T-cell (primary cell): ENCODE measurements around the gene MAP6D1. TPM values are rescaled to one million over a fixed set of nuclear protein-coding genes. Genes with fewer than 3 reads are reported as not detected.

Experiments used
- ATAC-seq, 4 experiments: fragments of 200-7000 bp in 3 of 4; fragments of 150-1000 bp in 1 of 4; cut with Tn5 transposase; replicated peaks in 1 of 4; 1 replicate in 3 of 4; 2 replicates in 1 of 4; pipeline ENCODE4 v1.10.0; 2021; ENCODE audit warnings: moderate library complexity in 3 of 4, mild to moderate bottlenecking in 2 of 4, moderate number of reproducible peaks in 1 of 4
- CTCF ChIA-PET, 2 donors: fragments of 300-600 bp; sonication (Branson Sonifier 250); formaldehyde crosslinking; loops; one replicate each; lab custom pipeline; 2022; ENCODE audit warnings: antibody characterized with exemption in 2 of 2; lab: Charles Lee
- POLR2A ChIA-PET, 2 donors: fragments of 300-600 bp; sonication (Branson Sonifier 250); formaldehyde crosslinking; loops; one replicate each; lab custom pipeline; 2022; ENCODE audit warnings: antibody characterized with exemption in 2 of 2; lab: Charles Lee
- DNase-seq, 35 experiments: peaks; one replicate each; pipeline versions ENCODE4 v3.0.0 to v3.0.0-alpha.2; 2013 to 2023
- H3K27ac ChIP-seq: one replicate; pipeline ENCODE4 v1.5.1; 2013; ENCODE audit warnings: low read length
- H3K27me3 ChIP-seq, 2 experiments: replicated peaks in 1 of 2; 1 replicate in 1 of 2; 2 replicates in 1 of 2; pipeline versions ENCODE4 v1.6.1 to v1.7.0; 2013; ENCODE audit warnings: low read length in 1 of 2, mixed read lengths in 1 of 2; ENCODE audit not compliant: control insufficient read depth in 2 of 2, insufficient read depth in 2 of 2; ENCODE audit errors: extremely low read depth in 1 of 2
- H3K36me3 ChIP-seq, 2 donors: 1 replicate in 1 of 2; 2 replicates in 1 of 2; pipeline versions ENCODE4 v1.6.1 to v1.7.0; 2013; ENCODE audit warnings: low read length in 1 of 2; ENCODE audit not compliant: control insufficient read depth in 2 of 2, insufficient read depth in 1 of 2; ENCODE audit errors: extremely low read depth in 1 of 2
- H3K4me1 ChIP-seq, 2 experiments: 1 replicate in 1 of 2; 2 replicates in 1 of 2; pipeline versions ENCODE4 v1.6.1 to v1.7.0; 2013; ENCODE audit warnings: low read length in 2 of 2, mixed read lengths in 1 of 2; ENCODE audit not compliant: insufficient read depth in 2 of 2, control insufficient read depth in 1 of 2; ENCODE audit errors: extremely low read depth in 1 of 2
- H3K4me3 ChIP-seq, 2 donors: 1 replicate in 1 of 2; 2 replicates in 1 of 2; pipeline versions ENCODE4 v1.5.1 to v1.7.0; 2013; ENCODE audit warnings: mild to moderate bottlenecking in 2 of 2, low read length in 1 of 2, moderate library complexity in 1 of 2; ENCODE audit not compliant: control insufficient read depth in 1 of 2; ENCODE audit errors: extremely low read depth in 1 of 2
- H3K9me3 ChIP-seq: 2 replicates; pipeline ENCODE4 v1.7.0; 2013
- H3K27ac Mint-ChIP-seq, 2 donors: one replicate each; pipeline ENCODE4 v1.8.0; 2020 to 2021; ENCODE audit warnings: mild to moderate bottlenecking in 2 of 2, mixed read lengths in 2 of 2
- H3K27me3 Mint-ChIP-seq, 2 donors: one replicate each; pipeline ENCODE4 v1.8.0; 2021 to 2022; ENCODE audit warnings: mixed read lengths in 2 of 2
- H3K36me3 Mint-ChIP-seq: one replicate; pipeline ENCODE4 v1.8.0; 2021; ENCODE audit warnings: mixed read lengths
- H3K4me1 Mint-ChIP-seq, 3 donors: one replicate each; pipeline ENCODE4 v1.8.0; 2020 to 2022; ENCODE audit warnings: mixed read lengths in 3 of 3, mild to moderate bottlenecking in 1 of 3
- H3K4me3 Mint-ChIP-seq, 3 donors: one replicate each; pipeline ENCODE4 v1.8.0; 2020 to 2022; ENCODE audit warnings: mild to moderate bottlenecking in 3 of 3, mixed read lengths in 3 of 3, moderate library complexity in 3 of 3
- H3K9me3 Mint-ChIP-seq, 3 donors: one replicate each; pipeline ENCODE4 v1.8.0; 2020 to 2022; ENCODE audit warnings: mixed read lengths in 3 of 3
- WGBS: methylation state at CpG from one replicate; pipeline ENCODE4 v1.1.5; 2013; ENCODE audit warnings: missing lambda C conversion rate; ENCODE audit not compliant: insufficient coverage; 5-methylcytosine and 5-hydroxymethylcytosine counted together
- total RNA-seq, 35 experiments: library from RNA in 6 of 35; stranded (reverse) in 6 of 35; fragments of 120-200 nt in 1 of 35; gene quantifications; one replicate each; pipeline versions ENCODE4 v1.2.1 to v1.2.4 and lab custom pipeline; 2013 to 2026

Gene MAP6D1
- total RNA-seq, 5 donors from 2014 or later (not counting 1 experiment from before 2014, with no cell fraction given): 1.2 to 3.3 (median 2.1) TPM

DNA sequence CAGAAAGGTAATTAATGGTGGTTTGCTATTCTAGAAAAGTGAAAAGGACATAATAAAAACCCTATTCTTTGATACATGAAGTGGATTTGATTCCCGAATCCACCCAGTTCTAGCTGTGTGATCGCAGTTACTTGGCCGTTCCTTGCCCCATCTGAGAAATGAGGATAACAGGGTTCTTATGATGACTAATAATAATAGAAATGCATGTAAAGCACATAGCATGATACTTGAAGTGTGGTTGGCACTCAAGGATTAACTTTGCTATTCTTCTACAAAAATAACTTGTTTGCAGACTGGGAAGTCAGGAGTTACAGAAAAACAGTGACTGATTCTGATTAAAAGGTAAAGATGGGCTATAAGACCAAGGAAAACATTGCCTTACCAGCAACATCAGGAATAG, 32.5 kb upstream of the MAP6D1 start:
- peaks cover 0 to 13% (median 9%) of the 10 kb centered on the region in 3 donors for H3K4me1 Mint-ChIP-seq
- H3K27me3 Mint-ChIP-seq: no peaks in the 10 kb centered on the region
- H3K9me3 ChIP-seq: no peaks in the 10 kb centered on the region
- H3K36me3 Mint-ChIP-seq: peaks cover 62% of the 10 kb centered on the region
- H3K4me3 Mint-ChIP-seq: no peak overlapping the region
- H3K36me3 ChIP-seq: peaks cover 14 to 46% of the 10 kb centered on the region in 2 donors
- ChIA-PET CTCF (no interaction called here), POLR2A (interaction anchor here in 1 of 2 donors (0.7 kb wide), 1 partner anchor 778 kb away, joined by 3 read pairs; no protein-coding TSS in a partner anchor)
- WGBS: no CpG with 5 or more reads among the region's 3 CpGs
- ATAC-seq: no peak
- no peak overlapping the region for H3K27ac Mint-ChIP-seq
- no peak overlapping the region for H3K4me3 ChIP-seq
- DNase-seq: no peak
- H3K27ac ChIP-seq: no peak overlapping the region
- no peaks in the 10 kb centered on the region for H3K4me1 ChIP-seq
- H3K27me3 ChIP-seq: no peaks in the 10 kb centered on the region
- H3K9me3 Mint-ChIP-seq: no peaks in the 10 kb centered on the region

DNA sequence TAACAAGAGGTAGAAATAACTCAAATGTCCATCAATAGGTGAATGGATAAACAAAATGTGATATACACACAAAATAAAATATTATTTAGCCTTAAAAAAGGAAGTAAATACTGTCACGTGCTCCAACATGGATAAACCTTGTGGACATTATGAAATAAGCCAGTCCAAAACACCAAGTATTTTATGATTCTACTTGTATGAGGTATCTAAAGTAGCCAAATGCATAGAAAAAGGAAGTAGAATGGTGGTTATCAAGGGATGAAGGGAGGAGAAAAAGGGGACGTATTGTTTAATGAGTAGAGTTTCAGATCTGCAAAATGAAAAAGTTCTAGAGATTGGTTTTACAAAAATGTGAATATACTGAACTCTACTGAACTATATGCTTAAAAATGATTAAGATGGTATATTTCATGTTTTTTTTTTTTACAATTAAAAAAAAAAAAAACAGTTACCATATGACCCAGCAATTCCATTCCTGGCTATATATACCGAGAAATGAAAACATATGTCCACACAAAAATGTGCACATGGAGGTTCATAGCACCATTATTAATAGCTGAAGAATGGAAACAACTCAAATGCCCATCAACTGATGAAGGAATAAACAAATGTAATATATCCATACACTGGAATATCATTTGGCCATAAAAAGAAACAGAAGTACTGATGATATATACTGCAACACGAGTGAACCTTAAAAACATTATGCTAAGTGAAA, 29.1 kb upstream of the MAP6D1 start:
- Mint-ChIP-seq H3K36me3 (peaks cover 57% of the 10 kb centered on the region), H3K4me3 (no peak overlapping the region), H3K27me3 (no peaks in the 10 kb centered on the region), H3K4me1 (peaks cover 0 to 13% (median 13%) of the 10 kb centered on the region in 3 donors), H3K9me3 (no peaks in the 10 kb centered on the region), H3K27ac (no peak overlapping the region)
- ATAC-seq (no peak), DNase-seq (no peak)
- Histone ChIP-seq H3K4me1 (no peaks in the 10 kb centered on the region), H3K9me3 (no peaks in the 10 kb centered on the region), H3K4me3 (no peak overlapping the region), H3K36me3 (peaks cover 14 to 27% of the 10 kb centered on the region in 2 donors), H3K27me3 (no peaks in the 10 kb centered on the region), H3K27ac (no peak overlapping the region)
- POLR2A ChIA-PET: interaction anchor here in 1 of 2 donors (0.7 kb wide), 2 partner anchors 262 to 372 kb away, joined by 6 to 7 read pairs; no protein-coding TSS in a partner anchor
- WGBS: 86% methylated on average over 1 of the region's 4 CpGs
- CTCF ChIA-PET: no interaction called here

- no peaks in the 10 kb centered on the region for H3K4me1 ChIP-seq
- peaks cover 0 to 6% (median 4%) of the 10 kb centered on the region in 3 donors for H3K4me1 Mint-ChIP-seq
- no peak overlapping the region for H3K4me3 ChIP-seq
- H3K36me3 Mint-ChIP-seq: peaks cover 48% of the 10 kb centered on the region
- 100% methylated on average over 6 of the region's 13 CpGs for WGBS
- ATAC-seq (no peak), DNase-seq (no peak)
- no peaks in the 10 kb centered on the region for H3K9me3 ChIP-seq
- ChIA-PET POLR2A (no interaction called here), CTCF (no interaction called here)
- no peaks in the 10 kb centered on the region for H3K27me3 Mint-ChIP-seq
- H3K27me3 ChIP-seq: no peaks in the 10 kb centered on the region
- no peak overlapping the region for H3K27ac ChIP-seq
- peaks cover 0 to 62% of the 10 kb centered on the region in 2 donors for H3K36me3 ChIP-seq
- H3K27ac Mint-ChIP-seq: no peak overlapping the region
- H3K4me3 Mint-ChIP-seq: no peak overlapping the region
- no peaks in the 10 kb centered on the region for H3K9me3 Mint-ChIP-seq
Observed at GRCh38 chr3:183845608-183846288, 20.4 kb upstream of the MAP6D1 start.

GRCh38 chr3:183845090-183845489, 19.7 kb upstream of the MAP6D1 start:
- Mint-ChIP-seq H3K27me3 (no peaks in the 10 kb centered on the region), H3K27ac (peak overlapping the region in 1 of 2 donors; percentile 16), H3K4me1 (peaks cover 0 to 4% (median 2%) of the 10 kb centered on the region in 3 donors), H3K9me3 (no peaks in the 10 kb centered on the region), H3K4me3 (no peak overlapping the region), H3K36me3 (peaks cover 44% of the 10 kb centered on the region)
- no CpG with 5 or more reads among the region's 4 CpGs for WGBS
- ChIA-PET CTCF (no interaction called here), POLR2A (no interaction called here)
- DNase-seq (no peak), ATAC-seq (no peak)
- Histone ChIP-seq H3K36me3 (peaks cover 0 to 65% of the 10 kb centered on the region in 2 donors), H3K27ac (no peak overlapping the region), H3K4me1 (no peaks in the 10 kb centered on the region), H3K27me3 (no peaks in the 10 kb centered on the region), H3K9me3 (no peaks in the 10 kb centered on the region), H3K4me3 (no peak overlapping the region)

DNA sequence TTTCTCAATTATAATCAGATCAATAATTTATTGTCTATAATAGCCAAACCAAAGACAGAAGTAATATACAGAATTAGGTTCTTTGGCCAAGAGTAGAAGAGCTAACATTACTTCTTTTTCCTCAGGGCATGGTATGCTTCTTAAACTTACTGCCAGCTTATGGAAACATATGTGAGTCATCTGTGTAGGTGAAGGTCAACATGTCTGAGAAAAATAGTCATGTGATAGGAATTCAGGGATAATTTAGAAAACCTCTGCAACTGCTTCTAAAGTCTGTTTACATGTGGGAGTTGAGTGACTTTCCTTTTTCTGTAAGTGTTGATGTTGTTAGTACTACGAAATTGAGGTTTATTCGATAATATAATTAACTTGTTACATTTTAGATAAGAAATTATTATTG, 19.2 kb upstream of the MAP6D1 start:
- ATAC-seq: no peak
- Histone ChIP-seq H3K9me3 (no peaks in the 10 kb centered on the region), H3K4me3 (no peak overlapping the region), H3K27me3 (no peaks in the 10 kb centered on the region), H3K4me1 (no peaks in the 10 kb centered on the region), H3K36me3 (peaks cover 0 to 68% of the 10 kb centered on the region in 2 donors), H3K27ac (no peak overlapping the region)
- Mint-ChIP-seq H3K36me3 (peaks cover 45% of the 10 kb centered on the region), H3K27me3 (no peaks in the 10 kb centered on the region), H3K4me1 (peaks cover 0 to 4% (median 2%) of the 10 kb centered on the region in 3 donors), H3K9me3 (no peaks in the 10 kb centered on the region), H3K4me3 (no peak overlapping the region), H3K27ac (peak overlapping the region in 1 of 2 donors; percentile 6)
- DNase-seq: no peak
- POLR2A ChIA-PET: interaction anchor here in 1 of 2 donors (0.5 kb wide), 1 partner anchor 389 kb away, joined by 4 read pairs; no protein-coding TSS in a partner anchor
- CTCF ChIA-PET: no interaction called here
- no CpG with 5 or more reads among the region's 2 CpGs for WGBS

- Mint-ChIP-seq H3K27ac (no peak overlapping the region), H3K4me3 (no peak overlapping the region), H3K4me1 (no peaks in the 10 kb centered on the region), H3K36me3 (peaks cover 35% of the 10 kb centered on the region), H3K27me3 (no peaks in the 10 kb centered on the region), H3K9me3 (no peaks in the 10 kb centered on the region)
- ChIA-PET POLR2A (no interaction called here), CTCF (no interaction called here)
- ATAC-seq: no peak
- H3K36me3 ChIP-seq: peaks cover 5 to 60% of the 10 kb centered on the region in 2 donors
- H3K4me3 ChIP-seq: no peak overlapping the region
- no peaks in the 10 kb centered on the region for H3K9me3 ChIP-seq
- no CpG with 5 or more reads among the region's 4 CpGs for WGBS
- no peak for DNase-seq
- H3K27me3 ChIP-seq: no peaks in the 10 kb centered on the region
- H3K4me1 ChIP-seq: no peaks in the 10 kb centered on the region
- no peak overlapping the region for H3K27ac ChIP-seq
Observed at GRCh38 chr3:183839751-183840150, 14.4 kb upstream of the MAP6D1 start.
